WERI-Rb-1 (cell line): ENCODE data around the gene EFCAB11.
A peak's percentile ranks its signal among the peaks of the same experiment; 100 is the strongest.

ENCODE experiments used
- DNase-seq: peaks from one replicate; pipeline ENCODE4 v3.0.0-alpha.2; 2020
- H3K27ac ChIP-seq: fragments of 250-450 bp; sonication (Bioruptor Pico); 2 replicates; pipeline ENCODE4 v1.5.1; 2020; ENCODE audit warnings: mild to moderate bottlenecking, moderate library complexity
- H3K27me3 ChIP-seq: fragments of 250-450 bp; sonication (Bioruptor Pico); 2 replicates; pipeline ENCODE4 v1.5.1; 2021; ENCODE audit warnings: mild to moderate bottlenecking, low read depth, moderate library complexity; ENCODE audit not compliant: insufficient read depth, severe bottlenecking
- H3K36me3 ChIP-seq: fragments of 250-450 bp; sonication (Bioruptor Pico); 2 replicates; pipeline ENCODE4 v1.5.1; 2020; ENCODE audit warnings: mild to moderate bottlenecking, moderate library complexity
- H3K4me3 ChIP-seq: 2 replicates; pipeline ENCODE4 v1.5.1; 2011; ENCODE audit warnings: low read depth, mild to moderate bottlenecking, control low read depth, low read length
- H3K9me3 ChIP-seq: fragments of 250-450 bp; sonication (Bioruptor Pico); 2 replicates; pipeline ENCODE4 v1.5.1; 2021; ENCODE audit warnings: mild to moderate bottlenecking, moderate library complexity; ENCODE audit not compliant: severe bottlenecking
- TF ChIP-seq, protein P1 (sequence below): IDR thresholded peaks from 2 replicates; pipeline ENCODE4 v1.5.1; 2011; ENCODE audit warnings: low read depth, mild to moderate bottlenecking, control low read depth, inconsistent platforms, low read length

EFCAB11 gene

DNA sequence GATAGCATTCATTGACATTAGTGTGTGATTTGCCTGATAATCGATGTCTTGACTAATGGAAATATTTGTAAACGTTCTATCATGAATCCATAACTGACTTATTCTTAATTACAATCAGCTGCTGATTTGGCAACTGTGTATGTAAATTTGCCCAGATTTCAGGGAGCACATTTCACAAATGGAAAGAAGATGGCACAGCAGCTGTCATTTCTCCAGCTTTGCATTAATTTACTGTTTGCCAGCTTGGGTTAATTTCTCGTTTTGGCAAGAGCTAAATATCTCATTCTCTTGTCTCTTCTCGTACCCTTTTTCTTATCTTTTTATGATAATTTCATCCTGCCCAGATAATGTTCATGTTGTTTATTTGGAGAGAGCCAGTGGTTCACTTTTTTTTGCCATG, 24.1 kb upstream of the EFCAB11 start:
- DNase-seq, result no peak
- H3K9me3 ChIP-seq, result no peaks in the 10 kb centered on the region
- no peak overlapping the region for H3K4me3 ChIP-seq
- no peaks in the 10 kb centered on the region for H3K27me3 ChIP-seq
- TF ChIP-seq, protein P1, sequence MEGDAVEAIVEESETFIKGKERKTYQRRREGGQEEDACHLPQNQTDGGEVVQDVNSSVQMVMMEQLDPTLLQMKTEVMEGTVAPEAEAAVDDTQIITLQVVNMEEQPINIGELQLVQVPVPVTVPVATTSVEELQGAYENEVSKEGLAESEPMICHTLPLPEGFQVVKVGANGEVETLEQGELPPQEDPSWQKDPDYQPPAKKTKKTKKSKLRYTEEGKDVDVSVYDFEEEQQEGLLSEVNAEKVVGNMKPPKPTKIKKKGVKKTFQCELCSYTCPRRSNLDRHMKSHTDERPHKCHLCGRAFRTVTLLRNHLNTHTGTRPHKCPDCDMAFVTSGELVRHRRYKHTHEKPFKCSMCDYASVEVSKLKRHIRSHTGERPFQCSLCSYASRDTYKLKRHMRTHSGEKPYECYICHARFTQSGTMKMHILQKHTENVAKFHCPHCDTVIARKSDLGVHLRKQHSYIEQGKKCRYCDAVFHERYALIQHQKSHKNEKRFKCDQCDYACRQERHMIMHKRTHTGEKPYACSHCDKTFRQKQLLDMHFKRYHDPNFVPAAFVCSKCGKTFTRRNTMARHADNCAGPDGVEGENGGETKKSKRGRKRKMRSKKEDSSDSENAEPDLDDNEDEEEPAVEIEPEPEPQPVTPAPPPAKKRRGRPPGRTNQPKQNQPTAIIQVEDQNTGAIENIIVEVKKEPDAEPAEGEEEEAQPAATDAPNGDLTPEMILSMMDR, result no peak
- no peak overlapping the region for H3K27ac ChIP-seq
- peaks cover 43% of the 10 kb centered on the region for H3K36me3 ChIP-seq

GRCh38 chr14:89977668-89978067, 23.1 kb upstream of the EFCAB11 start:
- Histone ChIP-seq H3K27ac (no peak overlapping the region), H3K4me3 (no peak overlapping the region), H3K27me3 (no peaks in the 10 kb centered on the region), H3K36me3 (peaks cover 46% of the 10 kb centered on the region), H3K9me3 (no peaks in the 10 kb centered on the region)
- TF ChIP-seq, protein P1, result no peak
- DNase-seq, result no peak

GRCh38 chr14:89973234-89973823, 18.8 kb upstream of the EFCAB11 start:
- H3K27me3 ChIP-seq, result no peaks in the 10 kb centered on the region
- DNase-seq, result peak; percentile 76
- H3K4me3 ChIP-seq, result no peak overlapping the region
- peaks cover 46% of the 10 kb centered on the region for H3K36me3 ChIP-seq
- TF ChIP-seq, protein P1, result peak; percentile 77
- no peaks in the 10 kb centered on the region for H3K9me3 ChIP-seq
- H3K27ac ChIP-seq, result no peak overlapping the region

DNA sequence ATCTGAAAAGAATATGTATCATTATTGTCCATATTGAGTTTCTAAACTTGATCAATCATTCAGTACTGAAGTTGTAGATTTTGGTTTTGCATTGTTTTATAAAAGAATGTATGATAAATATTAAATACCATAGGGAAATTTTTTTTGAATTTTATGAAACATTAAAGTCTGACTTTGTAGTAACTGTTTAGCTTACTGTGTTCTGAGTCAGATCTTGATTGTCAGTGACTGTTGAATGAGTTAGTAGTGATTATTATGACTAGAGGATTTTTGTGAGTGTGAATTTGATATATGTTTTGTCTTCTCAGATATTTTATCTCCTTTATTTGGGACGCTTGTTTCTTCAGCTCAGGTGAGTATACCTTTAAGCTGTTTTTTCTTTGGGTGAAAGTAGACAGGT, 11.3 kb upstream of the EFCAB11 start:
- no peak for DNase-seq
- no peak overlapping the region for H3K27ac ChIP-seq
- H3K9me3 ChIP-seq, result no peaks in the 10 kb centered on the region
- no peak overlapping the region for H3K4me3 ChIP-seq
- no peaks in the 10 kb centered on the region for H3K27me3 ChIP-seq
- TF ChIP-seq, protein P1, result no peak
- peaks cover 31% of the 10 kb centered on the region for H3K36me3 ChIP-seq

GRCh38 chr14:89963288-89963978, 8.9 kb upstream of the EFCAB11 start:
- Histone ChIP-seq H3K27me3 (no peaks in the 10 kb centered on the region), H3K4me3 (no peak overlapping the region), H3K36me3 (peaks cover 26% of the 10 kb centered on the region), H3K27ac (no peak overlapping the region), H3K9me3 (no peaks in the 10 kb centered on the region)
- TF ChIP-seq, protein P1, result no peak
- DNase-seq, result no peak
